Loucy (cell line): ENCODE results near the gene PDE4D.

Source experiments
- EZH2phosphoT487 ChIP-seq: fragments of 200-600 bp; IDR thresholded peaks from 2 replicates; pipeline ENCODE4 v1.6.1; 2018; ENCODE audit warnings: antibody characterized with exemption, mild to moderate bottlenecking, moderate library complexity, borderline replicate concordance
- TF ChIP-seq, protein P1 (sequence below): fragments of 200-600 bp; sonication (generic); conservative IDR thresholded peaks from 2 replicates; pipeline ENCODE4 v1.5.1; 2014; ENCODE audit warnings: mild to moderate bottlenecking, antibody characterized with exemption, low read length

DNA sequence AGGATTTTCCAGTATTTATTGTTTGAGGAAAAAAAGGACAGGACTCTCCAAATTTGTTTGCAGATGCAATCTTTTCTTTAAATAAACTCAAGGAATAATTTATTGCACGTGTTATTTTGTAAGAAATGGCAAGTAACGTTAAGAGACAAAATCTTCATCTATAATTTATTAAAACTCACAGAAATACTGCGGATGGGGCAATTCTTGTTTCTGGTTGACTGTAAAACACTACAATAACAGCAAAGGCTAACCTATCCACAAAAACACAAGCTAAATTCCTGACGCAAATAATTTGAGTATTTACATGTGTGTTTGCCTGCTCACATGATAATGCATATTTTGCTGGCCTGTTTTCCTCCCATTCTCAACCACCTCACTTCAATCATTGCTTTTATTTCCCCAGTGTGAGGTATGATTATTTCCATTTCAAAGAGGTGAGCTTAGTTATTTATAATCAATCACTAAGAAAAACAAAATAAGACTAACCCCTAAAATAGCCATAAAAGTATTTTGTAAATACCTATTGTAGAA is 619.4 kb downstream of the PDE4D start:
- TF ChIP-seq, protein P1, sequence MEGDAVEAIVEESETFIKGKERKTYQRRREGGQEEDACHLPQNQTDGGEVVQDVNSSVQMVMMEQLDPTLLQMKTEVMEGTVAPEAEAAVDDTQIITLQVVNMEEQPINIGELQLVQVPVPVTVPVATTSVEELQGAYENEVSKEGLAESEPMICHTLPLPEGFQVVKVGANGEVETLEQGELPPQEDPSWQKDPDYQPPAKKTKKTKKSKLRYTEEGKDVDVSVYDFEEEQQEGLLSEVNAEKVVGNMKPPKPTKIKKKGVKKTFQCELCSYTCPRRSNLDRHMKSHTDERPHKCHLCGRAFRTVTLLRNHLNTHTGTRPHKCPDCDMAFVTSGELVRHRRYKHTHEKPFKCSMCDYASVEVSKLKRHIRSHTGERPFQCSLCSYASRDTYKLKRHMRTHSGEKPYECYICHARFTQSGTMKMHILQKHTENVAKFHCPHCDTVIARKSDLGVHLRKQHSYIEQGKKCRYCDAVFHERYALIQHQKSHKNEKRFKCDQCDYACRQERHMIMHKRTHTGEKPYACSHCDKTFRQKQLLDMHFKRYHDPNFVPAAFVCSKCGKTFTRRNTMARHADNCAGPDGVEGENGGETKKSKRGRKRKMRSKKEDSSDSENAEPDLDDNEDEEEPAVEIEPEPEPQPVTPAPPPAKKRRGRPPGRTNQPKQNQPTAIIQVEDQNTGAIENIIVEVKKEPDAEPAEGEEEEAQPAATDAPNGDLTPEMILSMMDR = no peak
- TF ChIP-seq EZH2phosphoT487 = no peak
